RPMI7951 (cell line): ENCODE data around the gene GJD3. TPM values are rescaled to one million over a fixed set of nuclear protein-coding genes. Genes with fewer than 3 reads are reported as not detected.
A peak's percentile ranks its signal among the peaks of the same experiment; 100 is the strongest.

ENCODE experiments used
- DNase-seq: peaks from one replicate; pipeline ENCODE4 v3.0.0-alpha.2; 2012; ENCODE audit warnings: low read depth
- total RNA-seq: library from RNA; depleted of rRNA; stranded (reverse); fragments of >200 nt; shearing (Covaris generic); gene quantifications from 2 replicates; pipeline ENCODE4 v1.2.3, GENCODE V29; 2014

GJD3 gene
- total RNA-seq, 1 experiment from 2014 or later, result not detected

DNA sequence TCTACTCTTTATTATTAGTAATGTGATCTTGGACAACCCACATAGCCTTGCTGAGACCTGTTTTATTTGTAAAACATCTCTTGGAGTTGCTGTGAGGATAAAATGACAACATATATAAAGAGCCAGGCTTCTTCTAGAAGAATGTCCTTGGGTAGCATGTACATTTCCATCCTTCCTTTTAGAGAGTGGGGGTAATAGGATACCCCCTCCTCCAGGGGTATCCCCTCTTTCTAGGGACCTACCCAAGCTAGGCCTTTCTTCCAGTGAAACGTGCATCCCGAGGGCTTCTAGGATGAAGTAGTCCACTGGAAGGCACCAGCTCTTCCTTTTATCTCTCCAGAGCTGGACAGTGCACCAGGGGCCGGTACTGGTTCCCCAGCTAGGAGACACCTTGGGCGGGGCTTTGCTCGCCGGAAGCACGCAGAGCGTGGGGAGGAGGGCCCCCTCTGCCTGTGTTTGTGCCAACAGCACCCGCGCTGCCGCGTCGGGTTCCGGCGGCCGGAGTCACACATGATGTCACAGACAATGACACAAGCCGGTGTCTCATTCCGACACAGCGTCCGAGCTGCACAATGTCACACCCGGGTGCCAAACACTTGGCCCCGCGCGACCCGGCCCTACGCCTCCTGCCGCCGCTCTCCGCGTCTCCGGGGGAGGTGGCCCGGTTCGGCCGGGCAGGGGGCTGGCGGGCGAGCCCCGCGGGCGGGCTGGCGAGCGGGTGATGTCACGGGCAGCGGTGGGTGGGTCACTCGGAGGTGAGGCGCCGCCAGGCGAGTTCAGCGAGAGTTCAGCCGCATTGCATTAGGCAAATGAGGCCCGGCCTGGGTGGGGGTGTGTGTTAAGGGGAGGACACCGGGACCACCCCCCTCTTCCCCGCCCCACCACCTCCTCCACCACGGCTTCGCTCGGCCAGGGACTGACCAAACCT is 23.4 kb downstream of the GJD3 start:
- DNase-seq, result peak; percentile 80

DNA sequence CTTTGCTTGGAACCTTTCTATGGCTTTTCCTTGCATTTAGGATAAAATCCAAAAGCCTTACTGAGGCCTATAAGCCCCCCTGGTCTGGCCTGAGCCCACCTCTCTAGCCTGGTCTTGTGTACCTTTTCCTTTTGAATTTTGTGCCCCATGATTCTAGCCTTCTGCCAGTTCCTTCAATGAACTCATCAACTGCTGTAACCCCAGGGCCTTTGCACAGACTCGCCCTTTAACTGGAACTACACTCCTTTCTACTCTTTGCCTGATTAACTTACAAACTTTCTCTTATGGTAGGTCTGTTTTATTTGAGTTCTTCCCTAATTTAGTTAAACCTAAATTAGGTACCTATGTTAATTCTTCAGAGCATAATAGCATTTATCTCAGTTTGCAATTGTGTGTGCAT is 24.2 kb downstream of the GJD3 start:
- no peak for DNase-seq

GRCh38 chr17:40338941-40339649 is 25.4 kb downstream of the GJD3 start:
- no peak for DNase-seq

GRCh38 chr17:40338058-40338457 is 26.5 kb downstream of the GJD3 start:
- DNase-seq, result no peak

DNA sequence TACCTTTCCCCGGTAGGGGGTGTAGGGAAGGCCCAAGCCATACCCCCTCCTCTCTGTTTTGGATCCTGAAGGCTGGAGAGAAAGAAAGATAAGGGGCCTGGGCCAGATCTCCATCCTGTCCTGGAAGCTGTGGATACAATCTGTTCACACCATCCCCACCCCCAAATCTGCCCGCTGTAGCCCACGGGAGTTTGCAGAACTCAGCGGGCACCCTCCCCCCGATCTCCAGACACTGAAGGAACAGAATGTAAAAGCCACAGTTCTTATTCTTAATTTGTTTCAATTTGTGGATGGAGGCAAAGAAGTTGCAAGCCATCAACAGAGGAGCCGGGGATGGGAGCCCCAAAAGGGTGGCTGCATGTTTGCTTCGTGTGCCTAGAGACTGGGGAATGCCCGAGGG is 27.2 kb downstream of the GJD3 start:
- DNase-seq, result no peak

DNA sequence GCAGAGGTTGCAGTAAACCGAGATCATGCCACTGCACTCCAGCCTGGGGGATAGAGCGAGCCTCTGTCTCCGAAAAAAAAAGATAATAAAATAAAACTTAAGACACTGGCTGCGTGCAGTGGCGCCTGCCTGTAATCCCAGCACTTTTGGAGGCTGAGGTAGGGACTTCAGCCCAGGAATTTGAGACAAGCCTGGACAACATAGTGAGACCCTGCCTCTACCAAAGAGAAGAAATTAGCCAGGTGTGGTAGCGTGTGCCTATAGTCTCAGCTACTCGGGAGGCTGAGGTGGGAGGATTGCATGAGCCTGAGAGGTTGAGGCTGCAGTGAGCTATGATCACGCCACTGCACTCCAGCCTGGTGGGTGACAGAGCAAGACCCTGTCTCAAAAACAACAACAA is 28.9 kb downstream of the GJD3 start:
- DNase-seq, result no peak

DNA sequence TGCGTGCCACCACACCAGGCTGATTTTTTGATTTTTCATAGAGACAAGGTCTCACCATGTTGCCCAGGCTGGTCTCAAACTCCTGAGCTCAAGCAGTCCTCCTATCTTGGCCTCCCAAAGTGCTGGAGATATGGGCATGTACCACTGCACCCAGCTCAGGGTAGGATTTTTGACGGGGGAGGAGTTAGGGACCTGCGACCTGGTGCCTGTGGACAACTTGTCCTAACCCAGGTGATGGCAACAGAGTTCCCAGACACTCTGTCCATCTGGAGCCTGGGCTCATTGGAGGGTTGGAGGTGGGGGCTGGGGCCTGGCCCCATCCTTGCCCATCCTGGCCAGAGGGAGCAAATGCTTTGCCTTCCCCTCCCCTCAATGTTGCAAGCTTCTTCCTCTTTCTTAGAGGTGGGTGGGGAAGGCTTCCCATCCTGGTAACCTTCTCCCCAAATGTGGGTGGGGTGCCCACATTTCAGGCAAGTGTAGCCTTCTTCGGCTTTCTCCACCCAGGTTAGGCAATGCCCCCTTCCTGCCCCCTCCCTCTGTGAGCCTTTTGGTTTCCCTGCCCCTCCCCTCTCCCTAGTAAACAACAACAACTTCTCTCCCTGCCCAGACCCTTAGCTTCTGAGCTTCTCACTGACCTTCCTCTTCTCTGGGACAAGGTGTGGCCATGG is 30.6 kb downstream of the GJD3 start:
- no peak for DNase-seq

DNA sequence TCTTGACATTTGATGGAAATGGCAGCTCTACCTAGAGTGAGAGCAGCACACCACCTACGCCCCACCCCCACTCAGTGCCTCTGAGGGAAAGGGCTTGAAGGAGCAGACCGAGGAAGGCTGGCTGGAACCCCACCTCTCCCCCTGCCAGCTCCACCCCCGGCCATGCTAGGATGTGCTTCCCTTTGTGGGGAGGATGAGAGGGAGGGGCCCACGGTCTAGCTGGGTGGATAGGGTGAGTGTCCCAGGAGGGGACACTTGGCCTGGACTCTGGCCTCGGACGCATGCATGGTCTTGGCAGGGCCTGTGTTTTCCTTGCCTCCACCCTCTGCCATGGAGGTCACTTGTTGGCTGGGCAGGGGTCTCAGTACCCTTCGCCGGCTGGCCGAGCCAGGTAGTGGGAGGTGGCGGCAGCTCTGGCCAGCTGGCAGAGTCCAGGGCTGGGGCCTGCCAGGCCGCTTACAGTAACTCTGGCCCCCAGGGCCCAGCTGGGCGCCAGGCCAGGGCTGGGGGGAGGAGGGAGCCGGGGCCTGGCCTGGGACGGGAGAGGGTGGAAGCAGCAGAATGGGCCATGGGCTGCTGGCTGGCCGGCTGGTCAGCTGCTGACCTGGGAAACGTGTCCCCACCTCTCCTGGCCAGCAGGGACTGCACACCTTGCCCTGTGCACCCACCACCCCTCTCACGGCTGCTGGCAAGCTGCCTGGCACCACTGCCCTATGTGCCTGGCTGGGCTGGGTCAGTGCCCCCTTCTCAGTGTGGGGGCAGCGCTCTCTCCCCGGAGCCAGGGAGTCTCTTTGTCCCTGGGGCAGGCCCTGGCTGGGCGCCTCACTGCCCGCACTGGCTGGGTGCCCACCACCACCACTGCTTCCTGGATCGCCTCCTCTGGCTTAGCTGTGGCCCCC is 32.5 kb downstream of the GJD3 start:
- DNase-seq, result peak; percentile 92

- DNase-seq, result no peak
Observed at GRCh38 chr17:40330850-40331470, 33.6 kb downstream of the GJD3 start.

DNA sequence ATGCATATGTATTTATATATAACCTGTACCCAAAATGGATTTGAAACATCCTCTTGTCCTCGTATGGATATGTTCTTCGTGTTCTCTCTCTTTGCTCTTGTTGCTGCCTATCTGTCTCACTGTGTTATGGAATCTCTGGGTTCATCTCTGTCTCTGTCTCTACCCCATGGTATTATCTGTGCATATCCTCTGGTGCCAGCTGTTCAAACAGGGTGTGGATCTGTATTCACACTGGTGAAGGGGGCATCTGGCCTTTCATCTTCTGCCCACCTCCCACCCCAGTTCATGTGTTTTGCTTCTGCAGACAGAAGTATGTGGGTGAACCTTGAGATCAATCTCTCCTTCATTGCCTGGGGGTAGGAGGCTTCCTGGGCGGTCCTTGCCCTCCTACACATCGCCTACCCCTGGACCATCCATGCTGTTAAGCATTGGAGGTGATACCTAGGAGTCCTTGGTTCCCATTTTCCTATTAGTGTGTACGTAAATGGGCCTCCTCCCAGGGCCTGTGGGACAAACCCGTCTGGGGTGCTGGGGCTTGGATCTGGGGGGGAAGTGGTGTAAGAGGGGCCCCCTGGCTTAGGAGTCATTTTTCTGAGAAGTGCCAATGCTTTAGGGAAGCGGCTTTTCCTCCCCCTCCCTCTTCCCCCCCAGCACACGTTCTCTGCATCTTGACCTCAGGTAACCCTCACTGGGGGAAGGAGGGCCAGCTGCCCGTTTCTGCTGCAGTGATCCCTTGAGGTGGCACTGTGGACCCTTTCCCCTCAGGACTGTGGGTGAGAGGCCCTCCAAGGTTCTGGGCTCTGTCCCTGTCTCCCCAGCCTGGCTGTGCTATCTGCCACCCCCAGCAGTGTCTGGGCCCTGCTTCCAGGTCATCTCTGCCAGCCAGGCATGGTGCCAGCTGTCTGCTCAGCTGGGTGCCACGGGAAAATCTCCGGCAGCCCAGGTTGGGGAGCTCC is 34.4 kb downstream of the GJD3 start:
- no peak for DNase-seq

DNA sequence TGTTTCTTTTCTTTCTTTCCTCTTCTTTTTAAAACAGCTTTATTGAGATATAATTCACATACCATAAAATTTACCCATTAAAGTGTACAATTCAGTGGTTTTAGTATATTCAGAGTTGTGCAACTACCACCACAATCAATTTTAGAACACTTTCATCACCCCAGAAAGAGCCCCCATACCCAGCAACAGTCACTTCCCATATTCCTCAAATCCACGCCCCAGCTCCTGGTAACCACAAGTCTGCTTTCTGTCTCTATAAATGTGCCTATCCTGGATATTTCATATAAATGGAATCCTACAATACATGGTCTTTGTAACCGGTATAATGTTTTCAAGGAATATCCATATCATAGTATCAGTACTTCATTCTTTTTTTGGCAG is 36.2 kb downstream of the GJD3 start:
- no peak for DNase-seq

DNA sequence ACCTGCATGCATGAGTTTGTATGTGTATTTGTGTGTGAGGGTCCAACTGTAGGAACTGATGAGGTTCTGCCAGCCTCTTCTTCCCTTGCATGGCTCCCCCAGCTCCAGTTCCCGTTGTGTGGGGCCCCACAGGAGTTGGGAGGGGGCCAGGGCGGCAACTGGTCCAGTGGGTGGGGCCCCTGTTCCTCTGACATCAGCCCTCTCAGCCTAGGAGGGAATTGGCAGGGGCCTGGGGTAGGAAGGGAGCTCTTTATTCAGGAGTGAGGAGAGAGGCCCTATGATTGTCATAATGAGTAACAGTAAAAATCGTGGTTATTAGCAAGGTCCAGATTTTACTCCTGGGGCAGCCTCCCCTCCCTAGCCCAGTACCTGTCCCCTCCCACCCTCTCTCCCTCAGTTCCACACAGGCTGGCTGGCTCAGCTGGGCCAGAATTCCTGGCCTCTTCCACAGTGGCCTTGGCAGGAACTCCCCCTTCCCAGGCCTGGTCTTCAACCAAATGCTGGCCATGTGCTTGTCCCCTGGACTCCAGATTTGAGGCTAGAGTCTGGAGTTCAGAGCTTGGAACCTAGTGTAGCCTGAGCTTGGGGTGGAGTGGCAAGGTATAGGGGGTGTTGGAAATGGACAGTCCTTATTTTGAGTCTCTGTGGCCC is 36.7 kb downstream of the GJD3 start:
- no peak for DNase-seq

GRCh38 chr17:40327244-40327729 is 37.2 kb downstream of the GJD3 start:
- no peak for DNase-seq

DNA sequence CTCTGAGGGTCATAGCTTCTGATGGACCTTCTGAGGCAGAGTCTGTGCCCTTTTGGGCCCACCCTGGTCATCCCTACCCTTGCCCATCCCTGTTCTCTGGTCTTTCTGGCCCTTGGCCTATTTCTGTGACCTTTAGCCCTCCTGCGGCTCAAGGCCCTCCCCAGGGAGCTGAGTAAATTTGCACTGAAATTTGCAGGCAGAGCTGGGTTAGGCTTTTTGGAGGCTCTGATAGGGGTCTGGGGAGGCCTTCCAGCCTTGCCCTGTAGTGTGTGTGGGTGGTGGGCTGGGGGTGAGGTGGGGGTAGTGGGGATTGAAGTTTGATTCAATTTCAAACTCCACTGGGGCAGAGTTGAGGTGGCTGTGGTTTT is 37.7 kb downstream of the GJD3 start:
- DNase-seq, result no peak

DNA sequence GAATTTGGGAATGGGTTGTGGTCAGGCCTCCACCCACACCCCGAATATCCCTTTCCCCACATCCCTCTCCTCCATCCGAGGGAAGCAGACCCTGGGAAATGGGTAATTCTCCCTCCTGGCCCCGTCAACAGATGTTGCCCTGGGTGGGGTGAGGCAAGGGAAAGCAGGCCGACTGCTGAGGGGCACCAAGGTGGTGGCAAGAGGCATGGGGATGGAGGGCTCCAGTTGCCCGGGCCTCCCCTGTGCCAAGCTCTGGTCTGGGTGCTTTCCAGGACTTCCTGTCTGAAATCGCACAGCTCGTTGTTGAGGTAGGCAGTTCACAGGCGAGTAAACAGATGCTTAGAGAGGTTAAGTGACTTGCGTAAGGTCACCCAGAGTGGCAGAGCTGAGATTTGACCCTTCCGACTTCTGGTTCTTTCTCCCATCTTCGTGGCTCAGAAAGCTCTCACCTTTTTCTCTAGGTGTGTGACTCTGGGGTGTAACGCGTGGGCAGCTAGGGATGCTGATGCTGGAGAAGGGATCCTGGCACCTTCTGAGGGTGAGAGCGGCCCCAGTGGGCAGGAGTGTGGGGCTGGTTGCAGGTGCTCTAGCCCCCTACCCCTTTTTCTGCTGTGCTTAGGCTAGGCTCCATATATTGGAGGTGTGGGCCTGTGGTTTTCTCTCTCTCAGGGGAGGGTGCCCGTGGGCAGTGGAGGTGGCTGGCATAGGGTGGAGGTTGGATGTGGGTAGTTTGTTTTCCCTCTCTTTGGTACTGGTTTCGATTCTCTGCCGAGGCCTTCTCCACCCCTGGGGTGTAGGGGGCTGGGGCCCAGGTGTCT is 38.3 kb downstream of the GJD3 start:
- DNase-seq, result no peak

- no peak for DNase-seq
Observed at GRCh38 chr17:40325156-40326013, 39.2 kb downstream of the GJD3 start.
